LHCN-M2 (cell line): ENCODE measurements around the gene KRT10. TPM values are rescaled to one million over a fixed set of nuclear protein-coding genes. Genes with fewer than 3 reads are reported as not detected.
"Not testable (repeated sequence)": the region's sequence is repeated elsewhere in the genome, so short reads cannot be mapped to it uniquely, and the experiment has no call there.

ENCODE experiments used
- DNase-seq: peaks from one replicate; pipeline ENCODE4 v3.0.0-alpha.2; 2012; ENCODE audit warnings: low read depth
- polyA plus RNA-seq: library from polyadenylated mRNA; unstranded; fragments of >200 nt; gene quantifications from one replicate; pipeline ENCODE4 v1.2.1, GENCODE V29; 2012; ENCODE audit warnings: missing spikeins
- total RNA-seq: library from RNA; depleted of rRNA; stranded (reverse); fragments of >200 nt; gene quantifications from 2 replicates; pipeline ENCODE4 v1.2.3, GENCODE V29; 2014; rRNA removed

KRT10 gene
- 20.1 and 33.0 TPM in 2 replicates for total RNA-seq
- 92.4 TPM for polyA plus RNA-seq

DNA sequence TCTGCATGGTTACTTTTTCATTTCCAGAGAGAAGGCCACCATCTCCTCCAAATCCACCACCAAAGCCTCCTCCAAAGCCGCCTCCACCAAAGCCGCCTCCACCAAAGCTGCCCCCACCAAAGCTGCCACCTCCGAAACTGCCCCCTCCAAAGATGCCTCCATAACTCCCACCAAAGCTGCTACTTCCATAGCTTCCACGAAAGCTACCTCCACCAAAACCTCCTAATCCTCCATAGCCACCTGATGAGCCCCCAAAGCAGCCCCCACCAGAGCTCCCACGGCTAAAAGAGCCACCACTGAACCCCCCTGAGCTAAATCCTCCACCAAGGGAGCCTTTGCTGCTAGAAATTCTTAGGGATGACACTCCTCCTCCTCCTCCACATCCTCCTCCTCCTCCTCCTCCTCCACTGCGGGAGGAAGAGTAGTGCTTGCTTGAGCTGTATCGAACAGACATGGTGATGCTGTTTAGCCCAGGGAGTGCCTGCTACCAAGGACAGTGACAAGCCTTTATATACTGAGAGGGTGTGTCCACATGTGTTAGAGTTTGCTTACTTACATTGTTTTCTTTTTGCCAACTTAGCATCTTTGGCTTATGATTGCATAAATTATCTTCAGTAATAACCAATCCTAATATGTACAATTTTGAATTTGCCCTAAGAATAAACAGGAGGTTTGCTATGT is at the start of gene KRT10:
Gene KRT10 (minus strand): TSS at position 483 of the 681 bp plus-strand sequence. CDS start 29 bp downstream, at position 454.
- DNase-seq, result no peak

DNA sequence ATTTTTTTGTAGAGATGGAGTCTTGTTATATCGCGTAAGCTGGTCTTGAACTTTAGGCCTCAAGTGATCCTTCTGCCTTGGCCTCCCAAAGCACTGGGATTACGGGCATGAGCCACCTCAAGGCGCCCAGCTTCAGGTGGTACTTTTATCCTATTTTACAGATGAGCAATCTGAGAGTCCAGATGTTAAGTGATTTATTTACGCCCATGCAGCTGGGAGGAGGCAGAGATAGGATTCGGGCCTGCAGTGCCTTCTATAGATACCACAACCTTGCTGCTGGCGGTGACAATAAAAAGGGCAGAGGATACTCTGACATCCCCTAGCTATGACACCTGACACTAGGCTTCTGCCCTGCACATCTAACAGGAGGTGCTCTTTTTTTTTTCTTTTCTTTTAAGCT is 48.9 kb upstream of the KRT10 start:
- no peak for DNase-seq

DNA sequence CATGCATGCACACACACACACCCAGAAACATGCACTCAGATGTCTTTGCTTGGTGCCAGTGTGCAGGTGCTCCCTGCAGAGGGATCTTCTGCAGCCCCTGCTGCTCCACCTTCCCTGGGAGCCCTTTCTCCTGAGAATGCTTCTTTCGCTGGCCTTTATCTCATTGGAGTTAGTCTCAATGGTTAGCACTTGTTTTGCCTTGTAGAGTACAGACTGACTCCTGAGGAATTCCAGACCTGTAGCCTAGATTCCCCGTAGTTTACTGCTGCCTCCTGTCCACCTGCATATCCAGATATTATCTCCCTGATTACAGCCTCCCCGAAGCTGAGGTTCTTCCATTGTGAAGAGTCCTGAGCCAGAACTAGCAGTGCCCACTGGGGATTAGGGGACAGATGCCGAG is 47.7 kb upstream of the KRT10 start:
- no peak for DNase-seq

DNA sequence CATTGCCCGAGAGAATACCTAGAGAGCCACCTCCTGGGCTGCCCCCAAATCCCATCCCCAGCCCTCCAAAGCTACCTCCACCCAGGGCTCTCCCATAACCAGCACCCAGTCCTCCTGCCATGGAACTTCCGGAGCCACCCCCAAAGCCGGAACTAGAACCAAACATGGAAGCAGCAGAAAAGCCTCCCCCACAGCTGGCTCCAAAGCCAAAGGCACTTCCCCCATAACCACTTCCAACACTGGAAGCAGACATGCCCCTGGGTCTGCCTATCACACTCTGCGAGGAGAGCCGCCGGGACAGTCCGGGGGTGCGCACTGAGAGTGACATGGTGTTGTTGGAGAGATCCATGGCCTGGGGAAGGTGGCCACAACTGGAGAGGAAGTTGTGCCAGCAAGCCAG is 44.4 kb upstream of the KRT10 start, which contains the start of gene KRT12:
Gene KRT12 (minus strand): TSS at position 386 of the 400 bp plus-strand sequence. CDS start 37 bp downstream, at position 349.
- no peak for DNase-seq

DNA sequence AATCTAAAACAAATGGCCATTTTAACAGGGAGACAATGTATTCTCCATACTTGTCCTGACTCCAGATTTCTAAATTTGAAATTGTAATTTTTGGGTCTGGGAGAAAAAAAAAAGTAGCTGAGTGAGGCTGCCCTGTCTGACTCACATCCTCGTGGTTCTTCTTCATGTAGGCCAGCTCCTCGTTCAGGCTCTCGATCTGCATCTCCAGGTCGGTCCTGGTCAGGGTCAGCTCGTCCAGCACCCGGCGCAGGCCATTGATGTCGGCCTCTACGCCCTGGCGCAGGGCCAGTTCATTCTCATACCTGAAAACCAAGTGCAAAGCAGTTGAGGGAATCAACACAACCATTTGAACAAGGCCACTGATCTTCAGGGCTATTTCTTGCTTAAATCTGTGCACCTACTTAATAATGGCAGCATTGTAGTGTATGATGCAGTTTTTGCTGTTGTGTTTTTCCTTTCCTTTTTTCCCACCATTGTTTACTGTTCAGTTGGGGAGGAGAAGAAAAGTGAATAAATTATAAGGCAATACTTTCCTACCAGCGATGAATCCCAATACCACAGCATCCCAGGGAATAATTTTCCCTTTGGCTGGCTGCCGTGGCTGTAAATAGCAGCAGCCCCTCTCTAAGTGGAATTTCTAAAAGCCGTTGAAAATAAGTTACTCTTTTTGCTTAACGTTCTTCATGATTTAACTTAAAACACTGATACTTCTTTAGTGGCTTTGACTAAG is 42.4 kb upstream of the KRT10 start:
- no peak for DNase-seq

DNA sequence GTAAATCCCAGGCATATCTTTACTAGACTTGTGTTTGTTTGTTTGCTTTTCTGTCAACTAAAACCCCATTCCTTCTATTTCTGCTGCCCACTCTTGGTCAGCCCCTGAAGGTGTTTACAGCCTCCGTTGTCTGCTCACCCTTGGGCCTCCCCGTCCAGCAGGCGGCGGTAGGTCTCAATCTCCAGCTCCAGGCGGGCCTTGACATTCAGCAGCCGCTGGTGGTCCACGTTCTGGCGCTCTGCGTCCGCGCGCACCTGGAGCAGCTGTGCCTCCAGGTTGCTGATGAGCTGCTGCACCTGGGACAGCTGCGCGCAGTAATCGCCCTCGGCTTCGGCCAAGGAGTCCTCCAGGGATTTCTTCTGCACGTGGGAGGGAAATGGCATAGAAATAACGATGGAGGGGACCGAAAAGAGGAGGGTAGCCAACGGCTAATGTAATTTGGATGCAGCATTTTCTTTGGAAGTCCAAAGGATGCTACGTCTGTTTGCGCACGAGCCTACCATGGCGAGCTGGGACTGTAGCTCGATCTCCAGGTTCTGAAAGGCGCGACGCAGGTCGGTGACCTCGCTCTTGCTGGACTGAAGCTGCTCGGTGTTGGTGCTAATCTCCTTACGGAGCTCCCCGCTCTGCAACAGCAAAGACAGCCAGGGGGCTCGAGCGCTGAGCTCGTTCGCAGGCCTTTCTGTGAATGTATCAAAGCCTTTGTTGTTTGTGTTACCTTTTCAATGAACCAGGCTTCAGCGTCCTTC is 40.7 kb upstream of the KRT10 start:
- DNase-seq, result no peak

DNA sequence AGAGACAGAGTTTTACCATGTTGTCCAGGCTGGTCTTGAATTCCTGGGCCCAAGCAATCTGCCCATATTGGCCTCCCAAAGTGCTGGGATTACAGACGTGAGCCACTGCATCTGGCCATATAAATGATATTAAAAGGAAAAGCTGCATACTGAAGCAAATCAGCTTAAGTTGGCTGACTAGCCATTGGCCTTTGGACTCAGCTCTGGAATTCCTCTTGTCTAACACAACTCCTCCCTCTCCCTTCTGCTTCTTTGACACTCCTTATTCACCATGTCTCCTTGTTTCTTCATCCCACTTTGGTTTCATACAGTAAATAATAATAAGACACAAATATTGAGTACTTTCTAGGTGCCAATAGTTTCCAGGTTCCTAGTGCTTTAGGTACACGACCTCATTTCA is 37.1 kb upstream of the KRT10 start:
- no peak for DNase-seq

DNA sequence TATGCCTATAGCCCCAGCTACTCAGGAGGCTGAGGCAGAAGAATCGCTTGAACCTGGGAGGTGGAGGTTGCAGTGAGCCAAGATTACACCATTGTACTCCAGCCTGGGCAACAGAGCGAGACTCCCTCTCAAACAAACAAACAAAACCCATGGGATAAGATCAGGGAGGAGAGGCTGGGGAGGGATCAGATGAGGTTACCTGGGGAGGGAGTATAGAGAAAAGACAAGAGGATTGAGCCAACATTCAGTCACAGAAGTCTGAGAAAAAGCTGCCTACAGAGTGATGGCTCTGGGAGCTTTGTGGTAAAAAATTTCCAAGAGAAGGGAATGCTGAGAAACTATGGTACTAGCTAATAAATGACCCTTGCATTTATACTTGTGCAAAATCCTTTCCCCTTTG is 36.3 kb upstream of the KRT10 start:
- not testable (repeated sequence) for DNase-seq

DNA sequence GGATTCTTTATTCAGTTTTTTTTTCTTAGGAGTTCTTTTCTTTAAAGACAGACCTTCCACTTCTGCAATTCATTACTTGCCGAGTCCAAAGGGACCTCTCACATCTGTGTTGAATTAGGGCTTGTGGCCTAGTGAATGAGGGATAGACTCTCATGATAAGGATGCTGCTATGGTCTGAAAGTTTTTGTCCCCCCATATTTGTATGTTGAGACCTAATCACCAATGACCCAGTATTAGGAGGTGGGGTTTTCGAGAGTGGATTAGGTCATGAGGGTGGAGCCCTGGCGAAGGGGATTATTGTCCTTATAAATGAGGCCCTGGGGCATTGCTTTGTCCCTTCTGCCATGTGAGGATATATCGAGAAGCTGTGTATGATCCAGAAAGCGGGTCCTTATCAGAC is 35.1 kb upstream of the KRT10 start:
- no peak for DNase-seq

DNA sequence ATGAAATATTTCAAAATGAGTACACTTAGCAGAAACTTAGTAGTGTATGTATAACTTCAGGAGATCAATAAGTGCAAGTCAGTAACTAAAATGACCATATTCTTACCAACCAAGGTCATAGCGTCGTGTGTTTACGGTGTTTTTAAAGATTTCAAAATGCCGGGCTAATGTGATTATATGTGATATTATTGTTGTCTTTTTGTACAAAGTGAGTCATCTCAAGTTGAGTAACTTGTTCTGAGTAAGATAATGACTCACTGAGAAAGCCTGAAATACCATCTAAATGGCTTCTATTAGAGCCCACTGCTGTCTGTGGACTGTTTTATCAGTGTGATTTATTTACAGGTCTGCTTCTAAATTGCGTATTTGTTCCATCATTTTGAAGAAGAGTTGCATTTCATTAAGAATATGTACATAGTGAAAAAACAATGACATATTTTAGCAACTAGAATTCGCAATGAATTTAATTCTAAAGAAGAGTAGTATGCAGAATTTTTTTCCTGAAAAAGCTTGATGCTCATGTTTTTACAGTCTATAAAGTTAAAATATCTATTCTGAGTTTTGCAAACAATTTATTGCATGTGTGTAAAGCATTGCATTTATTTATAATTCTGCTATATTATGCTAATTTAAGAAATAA is 31.9 kb upstream of the KRT10 start:
- peak; percentile 86 for DNase-seq

DNA sequence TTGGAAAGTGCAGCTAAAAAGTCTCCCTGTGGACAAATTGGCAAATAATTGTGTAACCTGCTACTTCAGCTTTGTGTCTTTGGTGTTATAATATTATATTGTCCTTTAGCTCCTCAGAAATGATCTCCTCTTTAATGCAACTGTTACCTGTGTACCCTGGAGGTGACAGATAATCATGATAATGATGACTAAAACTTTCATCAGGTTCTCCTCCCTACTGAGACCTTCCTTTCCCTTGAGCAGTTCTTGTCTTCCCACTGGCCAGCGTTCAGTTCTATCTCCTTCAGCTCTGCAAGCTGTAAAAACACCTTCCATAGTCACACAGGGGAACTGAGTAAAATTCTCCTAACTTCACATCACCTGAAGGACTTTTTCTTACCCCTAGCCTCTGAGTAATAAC is 29.9 kb upstream of the KRT10 start:
- no peak for DNase-seq

DNA sequence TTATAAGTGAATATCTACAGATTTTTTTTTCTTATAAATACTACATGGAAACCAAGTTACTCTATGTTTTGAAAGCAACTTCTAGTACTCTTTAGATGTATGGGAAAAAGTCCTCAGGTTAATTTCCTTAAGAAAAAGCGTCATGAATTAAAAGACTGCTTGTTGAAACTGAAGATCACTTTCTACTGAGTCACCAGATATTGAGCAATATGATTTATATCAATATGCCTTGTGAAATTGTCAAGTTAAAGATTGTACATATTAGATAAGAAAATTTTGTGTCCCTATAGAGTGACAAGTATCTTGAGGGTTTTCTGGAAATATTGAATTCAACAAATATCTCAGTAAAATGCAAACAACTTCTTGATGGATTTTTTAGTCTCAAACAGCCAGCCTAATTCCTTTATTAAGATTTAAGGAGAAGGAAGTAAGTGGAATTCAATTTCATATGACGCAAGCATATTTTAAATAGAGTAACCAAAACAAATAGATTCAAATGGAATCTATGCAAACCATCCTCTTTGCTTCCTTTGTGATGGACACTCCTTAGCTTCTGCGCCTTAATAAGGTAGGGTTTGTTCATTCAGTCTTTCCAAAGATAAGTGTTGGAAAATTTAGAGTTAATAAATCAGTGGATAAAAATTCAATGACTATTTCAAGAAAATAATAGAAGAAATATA is 28.0 kb upstream of the KRT10 start:
- peak; percentile 3 for DNase-seq

DNA sequence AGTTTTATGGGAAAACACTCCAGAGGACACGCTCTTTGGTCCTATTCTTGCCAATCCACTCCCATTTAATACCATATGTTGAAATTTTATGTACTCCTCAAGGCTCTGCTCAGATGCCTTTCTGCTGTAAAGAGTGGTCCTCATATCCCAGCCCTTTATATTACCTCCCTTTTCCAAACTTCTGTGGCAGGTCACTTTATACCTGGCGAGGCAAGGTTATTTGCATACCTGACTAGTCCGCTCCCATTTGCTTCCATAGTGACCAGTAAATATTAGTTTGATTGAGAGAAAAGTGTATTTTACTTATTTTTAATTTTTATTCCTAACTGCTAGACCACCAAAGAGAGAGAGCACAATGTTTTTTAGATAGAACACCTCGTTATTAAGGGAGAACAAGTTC is 27.3 kb upstream of the KRT10 start:
- DNase-seq, result no peak

DNA sequence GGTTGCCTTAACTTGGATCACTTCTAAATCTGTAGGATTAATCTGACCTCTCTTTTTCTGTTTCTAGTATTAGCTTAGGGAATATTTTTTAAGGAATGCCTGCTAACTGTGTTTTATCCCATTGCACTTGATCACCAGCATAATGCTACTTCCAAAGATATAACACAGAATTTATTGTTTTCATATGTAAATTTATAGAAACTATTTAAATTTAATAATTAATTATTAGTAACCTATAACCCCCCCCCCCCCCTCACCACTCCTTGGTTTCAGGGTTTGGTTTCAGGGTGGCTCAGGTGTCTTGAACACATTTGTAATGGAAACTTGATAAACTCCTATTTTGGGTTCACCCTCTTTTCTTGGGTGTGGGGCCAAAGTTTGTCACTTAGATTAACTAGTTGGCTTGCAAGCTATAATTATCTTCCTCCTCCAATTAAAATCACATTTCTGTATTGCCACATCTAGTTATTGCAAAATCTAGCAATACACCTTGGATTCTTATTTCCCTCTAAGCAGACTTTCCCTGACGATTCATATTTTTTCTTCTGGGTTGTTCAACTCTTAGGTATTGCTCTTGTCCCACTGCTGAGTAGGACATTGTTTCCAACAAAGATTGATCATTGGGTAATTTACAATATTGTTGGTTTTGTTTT is 26.3 kb upstream of the KRT10 start:
- no peak for DNase-seq

DNA sequence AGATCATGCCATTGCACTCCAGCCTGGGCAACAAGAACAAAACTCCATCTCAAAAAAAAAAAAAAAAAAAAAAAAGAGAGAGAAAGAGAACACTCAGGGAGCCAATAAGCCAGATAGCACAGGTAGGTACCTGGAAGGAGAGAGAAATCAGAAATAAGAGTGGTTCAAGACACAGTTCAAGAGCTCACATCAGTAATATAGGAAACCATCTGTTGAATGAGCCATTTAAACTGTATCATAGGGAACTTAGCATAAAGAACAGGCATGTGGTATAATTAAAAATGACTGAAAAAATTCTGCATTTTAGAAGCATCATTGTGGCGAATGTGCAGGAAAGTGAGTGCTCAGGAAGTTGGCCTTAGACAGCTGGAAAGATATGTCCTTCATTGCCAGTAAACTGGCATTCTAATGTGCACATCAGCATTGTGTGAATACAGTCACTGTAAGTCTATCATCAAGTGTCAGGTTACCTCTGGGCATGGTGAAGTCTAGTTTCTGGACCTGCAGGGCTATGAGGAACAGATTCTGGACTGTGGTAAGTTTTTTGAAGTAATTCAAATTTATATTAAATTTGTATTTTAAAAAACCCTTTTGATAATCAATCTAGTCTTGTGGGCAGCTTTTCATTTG is 24.2 kb upstream of the KRT10 start:
- peak; percentile 56 for DNase-seq

DNA sequence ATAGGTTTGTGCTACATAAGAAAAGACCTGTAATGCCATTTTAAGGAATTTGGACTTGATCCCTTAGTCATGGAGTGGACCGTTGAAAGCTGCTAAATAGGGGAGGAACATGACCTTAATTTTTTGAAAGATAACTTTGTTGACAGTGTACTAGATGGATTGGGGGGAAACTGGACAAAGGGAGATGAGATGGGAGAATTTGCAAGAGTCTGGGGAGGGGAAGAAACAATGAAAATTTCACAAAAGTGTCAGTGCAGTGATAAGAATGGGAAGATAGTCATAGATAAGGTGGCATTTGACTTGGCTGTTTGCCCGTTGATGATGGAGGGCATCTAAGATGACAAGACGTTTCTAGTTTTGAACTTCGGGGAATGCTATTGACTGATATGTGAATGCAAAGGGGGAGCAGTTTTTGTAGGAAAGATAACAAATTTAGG is 22.3 kb upstream of the KRT10 start:
- no peak for DNase-seq

DNA sequence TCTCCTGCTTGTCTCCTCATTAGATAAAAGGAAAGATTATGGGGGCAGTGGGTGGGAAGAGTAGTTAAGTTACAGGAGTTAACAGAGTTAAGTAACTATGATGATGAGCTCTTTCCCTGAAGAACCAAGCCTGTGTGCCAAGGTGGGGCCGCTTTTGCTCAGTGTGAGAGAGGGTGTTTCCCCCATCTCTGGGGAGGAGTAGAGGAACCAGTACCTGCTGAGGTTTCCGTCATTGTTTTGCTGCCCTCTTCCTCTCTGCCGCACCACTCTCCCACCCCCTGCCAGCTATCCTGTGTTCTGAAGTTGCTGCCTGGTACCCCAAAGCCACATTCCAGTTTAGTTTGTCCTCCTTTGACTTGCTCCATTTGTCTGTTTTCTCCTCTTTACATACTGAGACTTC is 20.8 kb upstream of the KRT10 start:
- DNase-seq, result no peak

DNA sequence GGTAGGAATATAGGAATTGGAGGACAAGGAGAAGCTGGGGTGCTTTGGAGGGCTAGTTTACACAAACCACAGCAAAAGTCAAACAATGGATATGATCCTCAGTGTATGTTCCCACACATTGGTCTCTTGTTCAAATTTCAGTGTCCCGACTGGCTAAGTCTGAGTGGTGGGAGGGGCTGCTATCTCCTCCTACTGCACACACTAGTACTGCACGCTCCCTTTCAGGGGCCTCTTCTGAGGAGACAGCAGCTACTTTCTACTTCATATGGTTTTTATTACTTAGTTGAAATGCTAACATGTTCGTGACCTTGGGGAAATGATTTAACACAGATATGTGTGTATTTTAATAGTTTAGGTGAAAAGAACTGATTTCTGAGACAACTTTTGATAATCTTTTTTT is 18.8 kb upstream of the KRT10 start:
- DNase-seq, result no peak

DNA sequence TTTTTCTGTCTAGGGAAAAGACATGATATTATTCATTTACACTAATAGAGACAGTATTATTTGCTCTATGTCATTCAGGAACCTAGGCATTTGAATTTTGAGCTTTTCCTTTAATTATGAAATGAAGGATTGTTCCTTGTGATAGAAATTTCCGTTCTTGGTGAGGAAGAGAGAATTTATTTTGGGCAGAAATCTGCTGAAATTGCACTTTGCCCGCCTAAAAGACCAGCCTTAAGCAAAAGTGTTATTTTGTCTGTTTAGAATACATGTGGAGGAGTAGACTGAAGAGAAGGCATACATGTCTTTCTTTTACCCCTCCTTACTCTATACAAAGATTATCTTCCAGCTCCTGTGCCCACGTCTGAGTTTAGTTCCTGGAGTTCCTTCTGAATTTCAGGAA is 16.8 kb upstream of the KRT10 start:
- no peak for DNase-seq

DNA sequence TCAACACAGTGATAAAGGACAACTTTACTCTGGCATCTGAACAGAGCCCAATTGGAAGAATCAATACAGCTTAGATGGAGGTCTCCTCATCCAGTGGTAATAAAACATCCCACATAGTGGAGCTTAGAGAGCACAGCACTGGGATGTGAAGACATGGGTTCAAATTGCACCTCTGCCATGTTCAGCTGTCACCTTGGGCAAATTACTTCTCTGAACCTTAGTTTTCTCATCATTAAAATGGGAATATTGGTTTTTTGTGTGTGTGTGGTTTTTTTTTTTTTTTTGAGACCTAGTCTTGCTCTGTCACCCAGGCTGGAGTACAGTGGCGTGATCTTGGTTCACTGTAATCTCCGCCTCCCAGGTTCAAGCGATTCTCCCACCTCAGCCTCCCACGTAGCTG is 13.6 kb upstream of the KRT10 start:
- DNase-seq, result no peak
